ENCODE data around the gene DHX9.
A peak's percentile ranks its signal among the peaks of the same experiment; 100 is the strongest.
"Not testable (repeated sequence)": the region's sequence is repeated elsewhere in the genome, so short reads cannot be mapped to it uniquely, and the experiment has no call there.

DHX9 gene

GRCh38 chr1:182897696-182898095 lies 58.5 kb downstream of the DHX9 start:
- peaks cover 2% of the 10 kb centered on the region for H3K9me3 Mint-ChIP-seq
- H3K4me1 Mint-ChIP-seq, result no peaks in the 10 kb centered on the region
- no peak overlapping the region for H3K27ac Mint-ChIP-seq
- H3K27me3 Mint-ChIP-seq, result no peaks in the 10 kb centered on the region
- no peaks in the 10 kb centered on the region for H3K36me3 Mint-ChIP-seq
- H3K4me3 Mint-ChIP-seq, result no peak overlapping the region
- ATAC-seq, result no peak

GRCh38 chr1:182901946-182902345 lies 62.8 kb downstream of the DHX9 start:
- H3K36me3 Mint-ChIP-seq, H3K4me3 Mint-ChIP-seq, H3K4me1 Mint-ChIP-seq, H3K27ac Mint-ChIP-seq, ATAC-seq, H3K9me3 Mint-ChIP-seq, H3K27me3 Mint-ChIP-seq: not testable (repeated sequence)

- Mint-ChIP-seq H3K4me3 (no peak overlapping the region), H3K27ac (no peak overlapping the region), H3K9me3 (no peaks in the 10 kb centered on the region), H3K36me3 (no peaks in the 10 kb centered on the region), H3K27me3 (no peaks in the 10 kb centered on the region), H3K4me1 (no peaks in the 10 kb centered on the region)
- ATAC-seq, result no peak
These were observed 66.2 kb downstream of the DHX9 start for GRCh38 chr1:182905321-182905720.

- Mint-ChIP-seq H3K4me1 (no peaks in the 10 kb centered on the region), H3K27ac (no peak overlapping the region), H3K27me3 (no peaks in the 10 kb centered on the region), H3K36me3 (no peaks in the 10 kb centered on the region), H3K4me3 (no peak overlapping the region), H3K9me3 (peaks cover 6% of the 10 kb centered on the region)
- ATAC-seq, result no peak
These were observed 70.4 kb downstream of the DHX9 start for GRCh38 chr1:182909578-182909977.

- no peaks in the 10 kb centered on the region for H3K36me3 Mint-ChIP-seq
- no peaks in the 10 kb centered on the region for H3K27me3 Mint-ChIP-seq
- no peak overlapping the region for H3K4me3 Mint-ChIP-seq
- H3K27ac Mint-ChIP-seq, result no peak overlapping the region
- H3K9me3 Mint-ChIP-seq, result peaks cover 6% of the 10 kb centered on the region
- no peaks in the 10 kb centered on the region for H3K4me1 Mint-ChIP-seq
- ATAC-seq, result no peak
These were observed 71.0 kb downstream of the DHX9 start for GRCh38 chr1:182910143-182910542.

DNA sequence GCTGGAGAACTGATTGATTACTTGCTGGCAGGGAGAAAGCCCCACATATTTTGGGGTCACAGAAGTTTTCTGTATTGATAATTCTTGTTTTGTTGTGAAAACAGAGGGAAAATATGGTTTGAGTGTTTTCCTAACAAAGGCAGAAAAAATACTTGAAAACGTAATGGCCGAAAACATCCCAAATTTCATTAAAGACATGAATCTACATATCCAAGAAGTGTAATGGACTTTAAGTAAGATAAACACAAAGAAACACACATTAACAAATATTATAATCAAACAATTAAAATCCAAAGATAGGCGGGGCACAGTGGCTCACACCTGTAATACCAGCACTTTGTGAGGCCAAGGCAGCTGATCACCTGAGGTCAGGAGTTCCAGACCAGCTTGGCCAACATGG lies 74.3 kb downstream of the DHX9 start:
- H3K27ac Mint-ChIP-seq, result no peak overlapping the region
- peaks cover 20% of the 10 kb centered on the region for H3K27me3 Mint-ChIP-seq

DNA sequence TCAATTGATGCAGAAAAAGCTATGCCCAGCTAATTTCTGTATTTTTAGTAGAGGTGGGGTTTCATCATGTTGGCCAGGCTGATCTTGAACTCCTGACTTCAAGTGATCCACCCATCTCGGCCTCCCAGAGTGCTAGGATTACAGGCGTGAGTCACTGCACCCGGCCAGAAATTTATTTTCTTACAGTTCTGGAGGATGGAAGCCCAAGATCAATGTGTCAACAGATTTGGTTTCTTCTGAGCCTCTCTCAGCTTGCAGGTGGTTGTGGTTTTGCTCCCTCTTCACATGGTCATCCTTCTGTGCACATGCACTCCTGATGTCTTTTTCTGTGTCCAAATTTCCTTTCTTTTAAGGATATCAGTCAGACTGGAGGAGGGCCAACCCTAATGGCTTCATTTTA lies 78.2 kb downstream of the DHX9 start:
- Mint-ChIP-seq H3K36me3 (no peaks in the 10 kb centered on the region), H3K27ac (no peak overlapping the region), H3K4me1 (no peaks in the 10 kb centered on the region), H3K9me3 (no peaks in the 10 kb centered on the region), H3K27me3 (peaks cover 20% of the 10 kb centered on the region), H3K4me3 (no peak overlapping the region)
- ATAC-seq, result no peak

More for the DNA sequence above, 74.3 kb downstream of the DHX9 start:
- Mint-ChIP-seq H3K36me3 (no peaks in the 10 kb centered on the region), H3K4me3 (no peak overlapping the region), H3K9me3 (peaks cover 6% of the 10 kb centered on the region), H3K4me1 (no peaks in the 10 kb centered on the region)
- ATAC-seq, result no peak

DNA sequence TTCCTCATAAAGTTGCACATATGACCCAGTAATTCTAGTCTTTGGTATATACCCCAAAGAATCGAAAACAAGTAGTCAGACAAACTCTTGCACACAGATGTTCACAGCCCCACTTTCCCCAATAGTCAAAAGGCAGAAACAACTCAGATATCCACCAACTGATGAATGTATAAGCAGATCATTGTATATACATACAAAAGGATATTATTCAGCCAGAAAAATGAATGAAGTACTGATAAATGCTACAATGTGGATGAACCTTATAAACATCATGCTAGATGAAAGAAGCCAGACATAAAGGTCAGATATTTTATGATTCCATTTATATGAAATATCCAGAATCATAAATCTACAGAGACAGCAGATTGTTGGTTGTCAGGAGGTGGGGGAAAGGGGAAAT lies 86.5 kb downstream of the DHX9 start:
- Mint-ChIP-seq H3K27me3 (no peaks in the 10 kb centered on the region), H3K36me3 (no peaks in the 10 kb centered on the region), H3K9me3 (no peaks in the 10 kb centered on the region), H3K27ac (no peak overlapping the region), H3K4me1 (peaks cover 18% of the 10 kb centered on the region), H3K4me3 (no peak overlapping the region)
- no peak for ATAC-seq

- H3K27ac Mint-ChIP-seq, result peak overlapping the region; percentile 46
- H3K4me3 Mint-ChIP-seq, result peak overlapping the region; percentile 21
- H3K27me3 Mint-ChIP-seq, result no peaks in the 10 kb centered on the region
- no peaks in the 10 kb centered on the region for H3K36me3 Mint-ChIP-seq
- peaks cover 18% of the 10 kb centered on the region for H3K4me1 Mint-ChIP-seq
- no peaks in the 10 kb centered on the region for H3K9me3 Mint-ChIP-seq
- peak; percentile 95 for ATAC-seq
These were observed 88.7 kb downstream of the DHX9 start for GRCh38 chr1:182927693-182928433.

GRCh38 chr1:182930985-182931384 lies 91.8 kb downstream of the DHX9 start:
- no peak overlapping the region for H3K27ac Mint-ChIP-seq
- peaks cover 18% of the 10 kb centered on the region for H3K4me1 Mint-ChIP-seq
- no peaks in the 10 kb centered on the region for H3K36me3 Mint-ChIP-seq
- H3K9me3 Mint-ChIP-seq, result peaks cover 6% of the 10 kb centered on the region
- H3K27me3 Mint-ChIP-seq, result peaks cover 7% of the 10 kb centered on the region
- no peak for ATAC-seq
- no peak overlapping the region for H3K4me3 Mint-ChIP-seq

GRCh38 chr1:182935716-182936115 lies 96.6 kb downstream of the DHX9 start:
- no peak overlapping the region for H3K27ac Mint-ChIP-seq
- peaks cover 15% of the 10 kb centered on the region for H3K27me3 Mint-ChIP-seq
- no peak for ATAC-seq

More at GRCh38 chr1:182935716-182936115, 96.6 kb downstream of the DHX9 start:
- Mint-ChIP-seq H3K9me3 (peaks cover 8% of the 10 kb centered on the region), H3K36me3 (no peaks in the 10 kb centered on the region), H3K4me1 (no peaks in the 10 kb centered on the region), H3K4me3 (no peak overlapping the region)
